ENCODE data around the gene SPINT3. TPM values are rescaled to one million over a fixed set of nuclear protein-coding genes. Genes with fewer than 3 reads are reported as not detected.

Gene SPINT3, protein sequence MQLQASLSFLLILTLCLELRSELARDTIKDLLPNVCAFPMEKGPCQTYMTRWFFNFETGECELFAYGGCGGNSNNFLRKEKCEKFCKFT
- total RNA-seq (2014; rRNA removed; shearing (Covaris generic)) = not detected in 2 replicates

DNA sequence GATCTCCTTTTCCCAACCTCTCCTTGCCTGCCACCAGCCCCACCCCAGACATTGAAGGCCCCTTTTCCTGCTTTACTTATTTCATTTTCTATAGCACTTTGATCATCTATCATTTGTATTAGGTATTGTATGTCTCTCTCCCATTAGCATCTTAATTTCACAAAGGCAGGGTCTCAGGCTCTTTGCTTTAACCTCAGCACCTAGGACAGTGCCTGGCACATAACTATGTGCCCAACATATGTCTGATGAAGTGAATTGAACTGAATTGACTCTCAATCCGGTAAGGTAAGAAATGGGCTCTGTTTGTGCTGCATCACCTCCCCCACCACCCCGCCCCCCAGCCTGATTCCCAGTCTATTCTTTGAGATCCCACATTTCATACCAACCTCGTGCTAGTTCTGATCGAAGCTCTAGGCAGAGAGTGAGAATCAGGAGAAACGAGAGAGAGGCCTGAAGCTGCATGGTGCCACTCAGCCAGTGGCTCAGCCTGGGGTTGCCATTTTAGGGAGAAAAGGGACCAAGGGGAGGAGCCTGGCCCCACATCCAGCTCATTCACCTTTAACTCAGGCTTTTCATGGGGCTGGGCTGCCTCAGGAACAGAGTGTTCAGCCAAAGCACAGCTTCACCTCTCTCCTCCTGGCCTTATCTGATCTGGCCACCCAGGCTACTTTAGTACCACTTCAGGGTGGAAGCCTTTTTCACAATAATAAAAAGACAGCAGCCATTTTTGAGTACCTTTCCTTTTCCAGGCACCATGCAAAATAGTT is at the start of gene SPINT3:
Gene SPINT3 (minus strand): TSS at position 476 of the 767 bp plus-strand sequence. CDS start 14 bp downstream, at position 462.

DNA sequence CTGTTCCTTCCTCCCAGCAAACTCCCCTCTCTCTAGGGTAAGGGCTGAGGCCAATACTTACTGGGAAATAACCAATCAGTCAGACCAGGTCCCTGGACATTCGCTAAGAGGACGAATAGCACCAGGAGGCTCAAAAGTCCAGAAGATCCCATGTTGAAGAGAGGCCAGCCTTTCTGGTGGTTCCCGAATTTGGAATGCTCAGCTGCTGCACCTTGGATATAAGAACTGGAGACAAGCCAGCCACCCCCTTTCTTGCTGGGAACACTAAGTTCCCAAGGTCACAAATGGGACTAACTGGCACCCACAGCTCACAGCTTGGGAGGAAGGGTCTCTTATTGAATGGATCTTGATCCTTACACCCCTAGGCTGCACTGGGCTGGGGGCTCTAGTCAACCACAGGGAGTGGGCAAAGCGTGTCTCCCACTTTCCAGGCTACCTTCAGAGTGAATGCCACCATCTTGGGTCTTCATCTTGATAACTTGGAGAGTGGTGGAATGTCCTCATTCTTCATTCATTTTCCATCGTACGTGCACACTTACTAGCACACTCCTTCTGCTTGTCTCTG is 31.9 kb upstream of the SPINT3 start, which contains the start of gene EPPIN:
Gene EPPIN (minus strand): TSS at position 196 of the 565 bp plus-strand sequence. CDS start 44 bp downstream, at position 152.

GRCh38 chr20:45539382-45539781 is 24.0 kb upstream of the SPINT3 start, which contains the start of gene WFDC6:
WFDC6 (minus strand) TSS chr20:45539482; CDS start chr20:45539407, 75 bp downstream.

DNA sequence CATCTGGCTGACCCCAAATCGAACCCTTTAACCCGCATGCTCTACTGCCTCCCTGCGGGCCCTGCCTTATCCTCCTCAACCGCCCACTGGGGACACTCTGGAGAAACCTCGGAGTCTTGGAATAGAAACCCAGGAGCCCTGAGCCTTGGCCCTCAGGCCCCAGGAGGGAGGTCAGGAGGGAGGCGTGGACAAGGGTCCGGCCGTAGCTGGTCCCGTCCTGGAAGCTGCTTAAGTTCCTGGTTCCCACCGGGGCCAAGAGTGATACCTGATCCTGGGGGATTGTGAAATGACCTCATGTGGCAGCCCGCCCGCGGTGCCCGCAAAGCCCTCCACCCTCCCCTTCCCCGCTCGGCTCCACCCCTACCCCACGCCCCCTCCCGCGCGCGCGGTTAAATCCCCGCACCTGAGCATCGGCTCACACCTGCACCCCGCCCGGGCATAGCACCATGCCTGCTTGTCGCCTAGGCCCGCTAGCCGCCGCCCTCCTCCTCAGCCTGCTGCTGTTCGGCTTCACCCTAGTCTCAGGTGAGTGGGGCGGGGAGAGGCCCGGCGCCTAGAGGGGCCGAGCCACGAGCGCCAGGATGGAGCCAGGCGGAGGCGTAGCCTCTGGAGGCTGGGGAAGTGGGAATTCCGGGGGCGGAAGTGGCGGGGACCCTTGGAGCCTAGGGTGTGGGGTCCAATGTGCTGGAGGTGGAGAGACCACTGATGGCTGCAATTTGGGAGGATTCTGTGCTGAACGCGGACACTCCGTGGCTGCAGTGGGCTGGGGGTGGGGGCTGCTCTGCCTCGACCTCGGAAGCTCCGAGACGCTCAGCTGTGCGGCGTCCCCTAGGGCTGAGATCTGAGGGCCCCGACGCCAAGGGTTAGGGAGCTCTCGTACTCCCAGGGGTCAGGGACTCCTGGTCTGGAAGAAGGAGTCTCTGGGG is 45.8 kb downstream of the SPINT3 start, which contains the start of gene WFDC2:
Gene WFDC2 (plus strand): TSS at position 418 of the 926 bp plus-strand sequence. CDS start 29 bp downstream, at position 447.

Small RNA genes within 50 kb of the gene (small RNA-seq; reads per million reads assigned to genes)
- not detected for gene AL031663.1
- gene HSPD1P21 = not detected
- not detected for gene RNA5SP485

Other genes starting within 250 kb of the SPINT3 start
- gene RBPJL, start 208.8 kb downstream of the SPINT3 start, total RNA-seq (2014; rRNA removed; shearing (Covaris generic)) = not detected in 2 replicates
- 1.1 and 1.9 TPM in 2 replicates for gene MATN4, start 207.3 kb downstream of the SPINT3 start, total RNA-seq (2014; rRNA removed; shearing (Covaris generic))
- 95.3 and 111 TPM in 2 replicates for gene SDC4, start 167.2 kb downstream of the SPINT3 start, total RNA-seq (2014; rRNA removed; shearing (Covaris generic))
- 25.3 and 30.6 TPM in 2 replicates for gene SYS1, start 152.5 kb downstream of the SPINT3 start, total RNA-seq (2014; rRNA removed; shearing (Covaris generic))
- gene TP53TG5, start 137.3 kb downstream of the SPINT3 start, total RNA-seq (2014; rRNA removed; shearing (Covaris generic)) = 1.1 TPM in 1 of 2 replicates, not detected in the other
- gene DBNDD2, start 107.3 kb downstream of the SPINT3 start, total RNA-seq (2014; rRNA removed; shearing (Covaris generic)) = 1.2 and 1.8 TPM in 2 replicates
- gene PIGT, start 99.5 kb downstream of the SPINT3 start, total RNA-seq (2014; rRNA removed; shearing (Covaris generic)) = 80.5 and 105 TPM in 2 replicates
- 0.72 and 1.1 TPM in 2 replicates for gene WFDC2, start 45.9 kb downstream of the SPINT3 start, total RNA-seq (2014; rRNA removed; shearing (Covaris generic))
- not detected in 2 replicates for gene WFDC6, start 23.9 kb upstream of the SPINT3 start, total RNA-seq (2014; rRNA removed; shearing (Covaris generic))
- gene EPPIN, start 31.8 kb upstream of the SPINT3 start, total RNA-seq (2014; rRNA removed; shearing (Covaris generic)) = not detected in 2 replicates
- gene WFDC8, start 63.7 kb upstream of the SPINT3 start, total RNA-seq (2014; rRNA removed; shearing (Covaris generic)) = not detected in 2 replicates
- not detected in 2 replicates for gene WFDC10A, start 114.1 kb upstream of the SPINT3 start, total RNA-seq (2014; rRNA removed; shearing (Covaris generic))
- not detected in 2 replicates for gene WFDC9, start 115.7 kb upstream of the SPINT3 start, total RNA-seq (2014; rRNA removed; shearing (Covaris generic))
- gene WFDC11, start 154.6 kb upstream of the SPINT3 start, total RNA-seq (2014; rRNA removed; shearing (Covaris generic)) = not detected in 2 replicates
- not detected in 2 replicates for gene WFDC13, start 186.4 kb upstream of the SPINT3 start, total RNA-seq (2014; rRNA removed; shearing (Covaris generic))
- not detected in 2 replicates for gene WFDC10B, start 189.4 kb upstream of the SPINT3 start, total RNA-seq (2014; rRNA removed; shearing (Covaris generic))
- not detected in 2 replicates for gene SPINT4, start 206.7 kb upstream of the SPINT3 start, total RNA-seq (2014; rRNA removed; shearing (Covaris generic))

Measured in A375 (cell line).